ENCODE measurements around the gene GH1. TPM values are rescaled to one million over a fixed set of nuclear protein-coding genes. Genes with fewer than 3 reads are reported as not detected.
"Not testable (repeated sequence)": the region's sequence is repeated elsewhere in the genome, so short reads cannot be mapped to it uniquely, and the experiment has no call there.

Gene GH1
- total RNA-seq, 2 experiments from 2014 or later: 0.43 TPM; not detected in 1

GRCh38 chr17:63909586-63909985 lies 9.1 kb downstream of the GH1 start:
- POLR2A ChIA-PET, H3K27ac Mint-ChIP-seq: not testable (repeated sequence)
- CTCF ChIA-PET: interaction anchor here (3.2 kb wide), 1 partner anchor 373 kb away, joined by 13 read pairs; no protein-coding TSS in a partner anchor

DNA sequence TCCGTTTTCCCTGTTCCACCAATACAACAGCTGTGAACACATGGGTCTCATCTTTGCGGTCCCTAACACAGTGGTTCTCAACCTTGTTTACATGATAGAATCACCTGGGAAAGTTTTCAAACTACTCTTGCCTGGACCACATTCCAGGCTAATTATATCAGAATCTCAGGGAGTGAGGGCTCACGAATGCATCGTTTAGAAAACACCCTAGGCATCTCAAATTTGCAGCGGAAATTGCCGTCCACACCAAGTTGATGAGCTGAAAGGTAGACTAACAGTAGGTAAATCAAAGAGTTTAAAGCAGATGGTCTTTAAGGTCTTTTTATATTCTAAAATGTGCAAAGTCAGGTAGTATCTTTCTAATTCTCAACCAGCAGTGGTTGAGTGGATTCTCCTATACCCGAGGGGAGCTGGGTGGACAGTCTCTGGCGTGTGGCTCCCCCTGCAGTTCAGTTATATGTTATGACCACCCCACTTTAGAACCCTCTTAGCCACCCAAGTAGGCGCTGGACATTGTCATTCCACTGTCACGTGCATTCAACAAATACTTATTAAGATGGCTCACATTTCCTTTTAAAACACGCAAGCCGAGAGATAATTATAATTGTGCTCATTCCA lies 11.4 kb downstream of the GH1 start:
- H3K27me3 Mint-ChIP-seq; H3K27ac Mint-ChIP-seq; POLR2A ChIA-PET; H3K4me1 Mint-ChIP-seq (ENCODE audit: low read depth); H3K9me3 Mint-ChIP-seq; H3K4me3 Mint-ChIP-seq; H3K36me3 Mint-ChIP-seq; intact Hi-C loops (cut with micrococcal nuclease): not testable (repeated sequence)
- peak; percentile 34 for DNase-seq
- CTCF ChIA-PET: interaction anchor here (0.6 to 1.9 kb wide), 6 partner anchors 13 to 392 kb away, joined by 3 to 4 read pairs (median 3); partner anchors contain the start of gene GH2

More at GRCh38 chr17:63909586-63909985, 9.1 kb downstream of the GH1 start:
- H3K27me3 Mint-ChIP-seq; H3K36me3 Mint-ChIP-seq; H3K4me1 Mint-ChIP-seq (ENCODE audit: low read depth); DNase-seq; H3K4me3 Mint-ChIP-seq; intact Hi-C loops (cut with micrococcal nuclease); H3K9me3 Mint-ChIP-seq: not testable (repeated sequence)

- H3K27ac Mint-ChIP-seq; H3K36me3 Mint-ChIP-seq; H3K9me3 Mint-ChIP-seq; H3K4me1 Mint-ChIP-seq (ENCODE audit: low read depth); DNase-seq; intact Hi-C loops (cut with micrococcal nuclease); H3K27me3 Mint-ChIP-seq; POLR2A ChIA-PET; H3K4me3 Mint-ChIP-seq: not testable (repeated sequence)
- CTCF ChIA-PET: interaction anchor here (0.9 to 4.7 kb wide), 8 partner anchors 13 to 229 kb away, joined by 3 to 28 read pairs (median 13); partner anchors contain the start of gene GH1
These were observed 13.8 kb downstream of the GH1 start for GRCh38 chr17:63904796-63905195.

DNA sequence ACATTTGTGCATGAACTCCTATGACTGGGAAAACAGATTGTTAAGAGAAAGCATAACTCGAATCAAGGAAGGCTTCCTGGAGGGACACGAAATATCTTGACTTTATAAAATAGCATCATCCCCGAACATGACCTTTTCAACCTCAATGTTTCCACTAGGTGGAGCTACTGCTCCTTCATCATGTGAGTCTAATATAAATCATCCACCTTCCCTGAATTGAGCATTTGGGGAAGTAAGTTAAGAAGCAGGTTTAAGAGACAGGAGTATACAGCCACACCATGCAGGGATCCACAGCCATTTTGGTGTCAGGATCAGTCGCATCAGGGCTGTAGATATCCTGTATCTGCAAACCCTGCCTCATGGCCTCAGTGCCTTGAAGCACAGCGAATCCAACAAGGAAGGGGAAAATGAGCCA lies 14.8 kb downstream of the GH1 start:
- H3K27ac Mint-ChIP-seq; H3K4me3 Mint-ChIP-seq; intact Hi-C loops (cut with micrococcal nuclease); H3K36me3 Mint-ChIP-seq; H3K9me3 Mint-ChIP-seq; POLR2A ChIA-PET; DNase-seq; H3K27me3 Mint-ChIP-seq: not testable (repeated sequence)
- CTCF ChIA-PET: interaction anchor here (0.8 to 4.7 kb wide), 11 partner anchors 8 to 355 kb away, joined by 3 to 28 read pairs (median 6); no protein-coding TSS in a partner anchor
- H3K4me1 Mint-ChIP-seq (ENCODE audit: low read depth): peaks cover 16% of the 10 kb centered on the region

GRCh38 chr17:63901971-63902370 lies 16.7 kb downstream of the GH1 start:
- H3K4me1 Mint-ChIP-seq (ENCODE audit: low read depth): peaks cover 19% of the 10 kb centered on the region
- POLR2A ChIA-PET; H3K4me3 Mint-ChIP-seq; intact Hi-C loops (cut with micrococcal nuclease); DNase-seq; H3K27me3 Mint-ChIP-seq; H3K36me3 Mint-ChIP-seq; H3K9me3 Mint-ChIP-seq; H3K27ac Mint-ChIP-seq: not testable (repeated sequence)
- CTCF ChIA-PET: interaction anchor here (0.6 to 4.7 kb wide), 9 partner anchors 10 to 270 kb away, joined by 3 to 28 read pairs (median 16); partner anchors contain the start of gene GH1

- H3K4me1 Mint-ChIP-seq (ENCODE audit: low read depth): peaks cover 19% of the 10 kb centered on the region
- H3K9me3 Mint-ChIP-seq, POLR2A ChIA-PET, H3K36me3 Mint-ChIP-seq, H3K27ac Mint-ChIP-seq, H3K4me3 Mint-ChIP-seq, H3K27me3 Mint-ChIP-seq: not testable (repeated sequence)
- peak; percentile 74 for DNase-seq
- CTCF ChIA-PET: interaction anchor here (0.9 to 1.1 kb wide), 2 partner anchors 9 to 47 kb away, joined by 4 to 7 read pairs; no protein-coding TSS in a partner anchor
- intact Hi-C loops (cut with micrococcal nuclease): loop anchor here (5.0 kb wide), 1 partner anchor 128 kb away; no protein-coding TSS in a partner anchor
These were observed 19.5 kb downstream of the GH1 start for GRCh38 chr17:63898899-63899798.

DNA sequence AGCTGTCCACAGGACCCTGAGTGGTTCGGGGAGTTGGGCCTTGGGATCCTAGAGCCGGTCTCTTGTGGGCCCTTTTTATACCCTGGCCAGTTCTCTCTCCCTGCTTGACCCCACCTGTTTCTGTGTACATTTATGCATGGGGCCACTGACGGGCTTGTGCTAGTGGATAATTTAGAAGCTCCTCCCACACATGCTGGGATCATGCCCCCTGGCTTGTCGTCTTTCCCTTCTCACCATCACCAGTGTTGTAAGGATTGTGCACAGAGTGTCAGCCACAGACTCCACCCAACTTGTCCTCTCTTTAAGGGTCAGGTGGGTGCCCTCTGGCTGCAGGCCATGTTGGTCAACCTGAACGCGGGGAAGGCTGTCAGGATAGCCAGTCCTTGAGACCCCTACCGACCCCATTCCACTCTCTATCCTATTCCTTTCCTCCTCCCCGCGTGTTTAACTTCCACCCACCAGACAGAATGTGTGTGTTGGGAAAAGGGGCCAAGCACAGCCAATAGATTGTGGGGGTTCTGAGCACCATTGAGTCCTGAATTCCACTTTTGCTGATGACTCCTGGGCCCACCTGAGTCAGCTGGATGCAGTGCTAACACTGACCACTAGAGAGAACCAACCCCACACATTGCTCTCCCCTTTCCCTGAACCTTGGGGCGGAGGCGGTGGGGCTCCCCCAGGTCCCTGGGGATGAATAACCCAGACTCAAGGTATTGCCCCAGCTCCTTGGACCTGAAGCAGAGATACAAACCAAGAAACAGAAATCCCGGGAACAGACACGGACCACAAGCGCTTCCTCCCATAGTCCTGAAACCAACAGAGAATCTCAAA lies 21.9 kb downstream of the GH1 start, which contains the start of gene CSH1:
CSH1 (minus strand) TSS at position 51 of the 831 bp plus-strand sequence. CDS start 63 bp downstream, outside the sequence.
- CTCF ChIA-PET: interaction anchor here (0.6 kb wide), 1 partner anchor 420 kb away, joined by 5 read pairs; no protein-coding TSS in a partner anchor
- H3K9me3 Mint-ChIP-seq, H3K27ac Mint-ChIP-seq, DNase-seq, POLR2A ChIA-PET, H3K36me3 Mint-ChIP-seq, H3K4me3 Mint-ChIP-seq, H3K27me3 Mint-ChIP-seq: not testable (repeated sequence)
- intact Hi-C loops (cut with micrococcal nuclease): loop anchor here (5.0 kb wide), 1 partner anchor 131 kb away; no protein-coding TSS in a partner anchor
- peaks cover 15% of the 10 kb centered on the region for H3K4me1 Mint-ChIP-seq (ENCODE audit: low read depth)

DNA sequence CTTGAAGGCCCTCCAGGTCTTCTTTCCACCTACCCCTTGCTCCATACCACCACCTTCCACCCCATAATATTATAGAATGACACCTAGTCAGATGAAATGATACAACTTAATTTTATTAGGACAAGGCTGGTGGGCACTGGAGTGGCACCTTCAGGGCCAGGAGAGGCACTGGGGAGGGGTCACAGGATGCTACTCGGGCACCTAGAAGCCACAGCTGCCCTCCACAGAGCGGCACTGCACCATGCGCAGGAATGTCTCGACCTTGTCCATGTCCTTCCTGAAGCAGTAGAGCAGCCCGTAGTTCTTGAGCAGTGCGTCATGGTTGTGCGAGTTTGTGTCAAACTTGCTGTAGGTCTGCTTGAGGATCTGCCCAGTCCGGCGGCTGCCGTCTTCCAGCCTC lies 23.8 kb downstream of the GH1 start:
- POLR2A ChIA-PET, H3K36me3 Mint-ChIP-seq, DNase-seq, H3K27me3 Mint-ChIP-seq, H3K9me3 Mint-ChIP-seq, CTCF ChIA-PET, H3K27ac Mint-ChIP-seq, H3K4me3 Mint-ChIP-seq: not testable (repeated sequence)
- intact Hi-C loops (cut with micrococcal nuclease): loop anchor here (5.0 kb wide), 1 partner anchor 132 kb away; no protein-coding TSS in a partner anchor
- peaks cover 13% of the 10 kb centered on the region for H3K4me1 Mint-ChIP-seq (ENCODE audit: low read depth)

- DNase-seq; H3K27me3 Mint-ChIP-seq; intact Hi-C loops (cut with micrococcal nuclease); POLR2A ChIA-PET; H3K27ac Mint-ChIP-seq; H3K4me1 Mint-ChIP-seq (ENCODE audit: low read depth); H3K4me3 Mint-ChIP-seq; H3K9me3 Mint-ChIP-seq; H3K36me3 Mint-ChIP-seq: not testable (repeated sequence)
- CTCF ChIA-PET: interaction anchor here (5.2 kb wide), 1 partner anchor 17 kb away, joined by 18 read pairs; the partner anchor contains the start of gene CSHL1
These were observed 24.6 kb downstream of the GH1 start for GRCh38 chr17:63894021-63894420.

DNA sequence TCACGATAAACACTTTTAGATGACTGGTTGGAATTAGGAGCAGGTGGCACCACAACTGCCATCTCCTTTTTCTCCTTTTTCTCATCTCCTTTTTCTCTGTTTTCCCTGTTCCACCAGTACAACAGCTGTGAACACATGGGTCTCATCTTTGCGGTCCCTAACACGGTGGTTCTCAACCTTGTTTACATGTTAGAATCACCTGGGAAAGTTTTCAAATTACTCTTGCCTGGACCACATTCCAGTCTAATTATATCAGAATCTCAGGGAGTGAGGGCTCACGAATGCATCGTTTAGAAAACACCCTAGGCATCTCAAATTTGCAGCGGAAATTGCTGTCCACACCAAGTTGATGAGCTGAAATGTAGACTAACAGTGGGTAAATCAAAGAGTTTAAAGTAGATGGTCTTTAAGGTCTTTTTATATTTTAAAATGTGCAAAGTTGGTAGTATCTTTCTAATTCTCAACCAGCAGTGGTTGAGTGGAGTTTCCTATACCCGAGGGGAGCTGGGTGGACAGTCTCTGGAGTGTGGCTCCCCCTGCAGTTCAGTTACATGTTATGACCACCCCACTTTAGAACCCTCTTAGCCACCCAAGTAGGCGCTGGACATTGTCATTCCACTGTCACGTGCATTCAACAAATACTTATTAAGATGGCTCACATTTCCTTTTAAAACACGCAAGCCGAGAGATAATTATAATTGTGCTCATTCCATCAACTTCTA lies 26.2 kb downstream of the GH1 start:
- CTCF ChIA-PET: interaction anchor here (0.6 to 5.2 kb wide), 7 partner anchors 11 to 600 kb away, joined by 3 to 21 read pairs (median 4); partner anchors contain the start of gene CSHL1
- H3K4me1 Mint-ChIP-seq (ENCODE audit: low read depth); H3K36me3 Mint-ChIP-seq; DNase-seq; H3K27ac Mint-ChIP-seq; POLR2A ChIA-PET; H3K27me3 Mint-ChIP-seq; H3K4me3 Mint-ChIP-seq; H3K9me3 Mint-ChIP-seq; intact Hi-C loops (cut with micrococcal nuclease): not testable (repeated sequence)
